Astrocyte of the cerebellum (primary cell): ENCODE data around the gene SIRT7.

ENCODE experiments used
- DNase-seq: peaks from one replicate; pipeline ENCODE4 v3.0.0-alpha.2; 2011; ENCODE audit warnings: low read depth
- H3K4me3 ChIP-seq: 2 replicates; pipeline ENCODE4 v1.5.1; 2011; ENCODE audit warnings: mild to moderate bottlenecking, low read depth, low read length, moderate library complexity
- CTCF ChIP-seq: IDR thresholded peaks from 2 replicates; pipeline ENCODE4 v1.5.1; 2012; ENCODE audit warnings: low read length, low read depth, moderate library complexity, mild to moderate bottlenecking; ENCODE audit errors: missing control alignments
- in situ Hi-C: cut with HindIII; loops from 2 replicates; pipeline ENCODE4 v1.10.0; 2017; ENCODE audit warnings: low sequenced_read_pairs

Gene SIRT7

GRCh38 chr17:81952792-81953228 is 34.8 kb upstream of the SIRT7 start:
- in situ Hi-C loops = no loop called here
- H3K4me3 ChIP-seq = no peak overlapping the region
- TF ChIP-seq CTCF = no peak
- DNase-seq = no peak

- H3K4me3 ChIP-seq = no peak overlapping the region
- TF ChIP-seq CTCF = no peak
- DNase-seq = no peak
- in situ Hi-C loops = no loop called here
Observed at GRCh38 chr17:81951785-81952684, 34.1 kb upstream of the SIRT7 start.

- in situ Hi-C loops = no loop called here
- TF ChIP-seq CTCF = no peak
- DNase-seq = no peak
- H3K4me3 ChIP-seq = no peak overlapping the region
Observed at GRCh38 chr17:81950501-81950900, 32.5 kb upstream of the SIRT7 start.

- in situ Hi-C loops = no loop called here
- DNase-seq = no peak
Observed at GRCh38 chr17:81948635-81949378, 30.8 kb upstream of the SIRT7 start.

GRCh38 chr17:81947189-81947588 is 29.2 kb upstream of the SIRT7 start, which contains the start of gene MYADML2:
MYADML2 (minus strand) TSS chr17:81947233; CDS start chr17:81941741, 5,492 bp downstream.
- DNase-seq = no peak
- H3K4me3 ChIP-seq = no peak within 1 kb of the TSS
- TF ChIP-seq CTCF = no peak
- in situ Hi-C loops = no loop called here

More at GRCh38 chr17:81948635-81949378, 30.8 kb upstream of the SIRT7 start:
- H3K4me3 ChIP-seq = no peak overlapping the region
- TF ChIP-seq CTCF = no peak

- in situ Hi-C loops = no loop called here
- DNase-seq = no peak
- no peak for TF ChIP-seq CTCF
- no peak overlapping the region for H3K4me3 ChIP-seq
Observed at GRCh38 chr17:81944858-81945257, 26.9 kb upstream of the SIRT7 start.
